Vagina (tissue), 2 donors: ENCODE data around the gene RPS6KC1. TPM values are rescaled to one million over a fixed set of nuclear protein-coding genes. Genes with fewer than 3 reads are reported as not detected.

ENCODE experiments used
- DNase-seq, 2 donors: peaks; one replicate each; pipeline ENCODE4 v3.0.0-alpha.2; 2017; ENCODE audit errors: extremely low spot score in 2 of 2
- H3K27ac ChIP-seq: fragments of 200-600 bp; sonication (generic); one replicate; pipeline ENCODE4 v1.5.1; 2019
- H3K27me3 ChIP-seq: fragments of 200-600 bp; sonication (generic); one replicate; pipeline ENCODE4 v1.5.1; 2019
- H3K36me3 ChIP-seq, 2 donors: fragments of 200-600 bp; sonication (generic); one replicate each; pipeline ENCODE4 v1.5.1; 2017 to 2019
- H3K4me1 ChIP-seq: fragments of 200-600 bp; sonication (generic); one replicate; pipeline ENCODE4 v1.5.1; 2019
- H3K4me3 ChIP-seq, 2 donors: fragments of 200-600 bp; sonication (generic); 1 replicate in 1 of 2; 2 replicates in 1 of 2; pipeline ENCODE4 v1.5.1; 2016 to 2019
- H3K9me3 ChIP-seq: fragments of 200-600 bp; sonication (generic); one replicate; pipeline ENCODE4 v1.5.1; 2019
- POLR2A ChIP-seq, 2 donors: fragments of 450-650 bp; IDR thresholded peaks; one replicate each; pipeline ENCODE4 v1.6.1; 2017; ENCODE audit warnings: antibody characterized with exemption in 2 of 2, mild to moderate bottlenecking in 2 of 2, moderate library complexity in 2 of 2
- POLR2AphosphoS5 ChIP-seq, 2 donors: sonication (generic); formaldehyde crosslinking; IDR thresholded peaks; one replicate each; pipeline ENCODE4 v1.9.0; 2017; ENCODE audit warnings: antibody characterized with exemption in 2 of 2, mild to moderate bottlenecking in 2 of 2, low read depth in 1 of 2; ENCODE audit not compliant: insufficient read depth in 1 of 2
- intact Hi-C: fragments of 100-400 bp; cut with DNase I; formaldehyde crosslinking; loops from one replicate; pipeline ENCODE4 v1.15.1; 2023
- total RNA-seq: library from RNA; depleted of rRNA; stranded (reverse); fragments of >200 nt; gene quantifications from one replicate; pipeline ENCODE4 v1.2.3, GENCODE V29; 2016
- TF ChIP-seq, protein P1 (sequence below), 3 experiments: fragments of 450-650 bp in 2 of 3; fragments of 200-600 bp in 1 of 3; sonication (generic) in 1 of 3; IDR thresholded peaks; one replicate each; pipeline ENCODE4 v1.5.1; 2017 to 2019; ENCODE audit warnings: antibody characterized with exemption in 3 of 3, mild to moderate bottlenecking in 2 of 3, moderate library complexity in 2 of 3

RPS6KC1 gene
- total RNA-seq, 1 donor from 2014 or later: 14.2 TPM

DNA sequence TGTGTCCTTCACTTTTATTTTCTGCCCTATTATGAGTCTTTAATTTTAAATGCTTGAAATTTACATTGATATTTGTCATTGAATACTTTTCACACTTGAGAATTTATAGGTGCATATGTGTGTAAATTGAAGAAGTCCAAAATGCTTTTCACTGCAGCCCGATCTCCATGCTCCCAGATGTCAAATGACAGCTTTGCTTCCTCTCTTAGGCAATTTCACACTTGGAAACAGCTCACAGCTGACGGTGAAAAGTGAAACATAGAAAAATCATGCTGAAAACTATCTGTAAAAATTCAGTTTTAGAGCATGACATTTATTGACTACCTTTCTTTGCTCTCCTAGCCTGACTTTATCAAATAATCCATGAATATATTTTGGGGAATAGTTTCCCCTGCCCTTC, 196.0 kb downstream of the RPS6KC1 start:
- DNase-seq: no peak
- no peaks in the 10 kb centered on the region for H3K36me3 ChIP-seq
- H3K9me3 ChIP-seq: no peaks in the 10 kb centered on the region
- TF ChIP-seq, protein P1, sequence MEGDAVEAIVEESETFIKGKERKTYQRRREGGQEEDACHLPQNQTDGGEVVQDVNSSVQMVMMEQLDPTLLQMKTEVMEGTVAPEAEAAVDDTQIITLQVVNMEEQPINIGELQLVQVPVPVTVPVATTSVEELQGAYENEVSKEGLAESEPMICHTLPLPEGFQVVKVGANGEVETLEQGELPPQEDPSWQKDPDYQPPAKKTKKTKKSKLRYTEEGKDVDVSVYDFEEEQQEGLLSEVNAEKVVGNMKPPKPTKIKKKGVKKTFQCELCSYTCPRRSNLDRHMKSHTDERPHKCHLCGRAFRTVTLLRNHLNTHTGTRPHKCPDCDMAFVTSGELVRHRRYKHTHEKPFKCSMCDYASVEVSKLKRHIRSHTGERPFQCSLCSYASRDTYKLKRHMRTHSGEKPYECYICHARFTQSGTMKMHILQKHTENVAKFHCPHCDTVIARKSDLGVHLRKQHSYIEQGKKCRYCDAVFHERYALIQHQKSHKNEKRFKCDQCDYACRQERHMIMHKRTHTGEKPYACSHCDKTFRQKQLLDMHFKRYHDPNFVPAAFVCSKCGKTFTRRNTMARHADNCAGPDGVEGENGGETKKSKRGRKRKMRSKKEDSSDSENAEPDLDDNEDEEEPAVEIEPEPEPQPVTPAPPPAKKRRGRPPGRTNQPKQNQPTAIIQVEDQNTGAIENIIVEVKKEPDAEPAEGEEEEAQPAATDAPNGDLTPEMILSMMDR (IDR thresholded peaks at IDR 0.05): no peak
- no peak for TF ChIP-seq POLR2AphosphoS5 (IDR thresholded peaks at IDR 0.05; ENCODE audit: insufficient read depth in 1 of 2, low read depth in 1 of 2)
- TF ChIP-seq POLR2A (IDR thresholded peaks at IDR 0.05): no peak
- intact Hi-C loops: no loop called here
- no peaks in the 10 kb centered on the region for H3K27me3 ChIP-seq
- H3K27ac ChIP-seq: no peak overlapping the region
- no peaks in the 10 kb centered on the region for H3K4me1 ChIP-seq
- H3K4me3 ChIP-seq: no peak overlapping the region

DNA sequence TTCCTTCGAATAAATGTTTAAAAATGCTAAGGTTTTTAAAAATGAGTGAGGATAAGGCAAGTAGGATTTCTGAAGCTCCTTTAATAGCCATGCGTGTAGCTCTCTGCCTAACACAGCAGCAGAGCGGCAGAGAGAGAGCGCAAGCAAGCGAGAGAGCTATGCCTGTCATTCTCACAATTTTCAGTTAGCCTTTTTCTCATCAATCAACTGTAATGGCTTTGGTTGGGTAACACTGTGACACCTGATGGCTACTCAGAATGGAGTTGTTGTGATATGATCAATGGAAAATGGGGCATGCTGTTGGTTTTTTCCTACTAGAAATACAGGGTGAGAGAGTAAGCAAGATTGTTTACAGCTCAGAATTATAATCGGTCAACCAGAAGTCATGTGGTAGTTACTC, 198.4 kb downstream of the RPS6KC1 start:
- no peak for TF ChIP-seq POLR2AphosphoS5 (IDR thresholded peaks at IDR 0.05; ENCODE audit: insufficient read depth in 1 of 2, low read depth in 1 of 2)
- TF ChIP-seq, protein P1 (IDR thresholded peaks at IDR 0.05): no peak
- TF ChIP-seq POLR2A (IDR thresholded peaks at IDR 0.05): no peak
- H3K9me3 ChIP-seq: no peaks in the 10 kb centered on the region
- intact Hi-C loops: no loop called here

DNA sequence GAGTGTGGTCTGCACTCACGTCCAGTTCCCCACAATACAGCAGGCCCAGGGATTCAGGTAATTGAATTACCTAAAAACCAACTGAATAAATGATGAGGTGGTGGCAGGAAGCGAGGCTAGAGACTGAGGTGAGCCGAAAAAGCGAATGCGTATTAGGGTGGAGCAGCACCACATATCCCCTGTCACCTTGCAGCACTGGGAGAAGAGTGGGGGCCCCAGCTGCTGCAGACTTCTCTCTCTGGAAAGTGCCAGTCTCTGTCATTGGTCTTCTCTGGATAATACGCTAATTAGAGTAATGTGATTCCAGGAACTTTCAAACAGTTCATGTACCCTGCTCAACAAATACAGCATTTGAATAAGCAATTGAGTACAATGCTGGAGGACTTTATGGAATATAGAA, 199.0 kb downstream of the RPS6KC1 start:
- Histone ChIP-seq H3K27me3 (no peaks in the 10 kb centered on the region), H3K27ac (no peak overlapping the region), H3K4me1 (no peaks in the 10 kb centered on the region), H3K4me3 (no peak overlapping the region), H3K36me3 (no peaks in the 10 kb centered on the region), H3K9me3 (no peaks in the 10 kb centered on the region)
- DNase-seq: no peak
- intact Hi-C loops: no loop called here
- TF ChIP-seq, protein P1 (IDR thresholded peaks at IDR 0.05): no peak
- TF ChIP-seq POLR2AphosphoS5 (IDR thresholded peaks at IDR 0.05; ENCODE audit: insufficient read depth in 1 of 2, low read depth in 1 of 2) (no peak), POLR2A (IDR thresholded peaks at IDR 0.05) (no peak)

More for the DNA sequence above, 198.4 kb downstream of the RPS6KC1 start:
- no peaks in the 10 kb centered on the region for H3K4me1 ChIP-seq
- H3K27ac ChIP-seq: no peak overlapping the region
- no peak for DNase-seq
- H3K4me3 ChIP-seq: no peak overlapping the region
- no peaks in the 10 kb centered on the region for H3K36me3 ChIP-seq
- H3K27me3 ChIP-seq: no peaks in the 10 kb centered on the region

DNA sequence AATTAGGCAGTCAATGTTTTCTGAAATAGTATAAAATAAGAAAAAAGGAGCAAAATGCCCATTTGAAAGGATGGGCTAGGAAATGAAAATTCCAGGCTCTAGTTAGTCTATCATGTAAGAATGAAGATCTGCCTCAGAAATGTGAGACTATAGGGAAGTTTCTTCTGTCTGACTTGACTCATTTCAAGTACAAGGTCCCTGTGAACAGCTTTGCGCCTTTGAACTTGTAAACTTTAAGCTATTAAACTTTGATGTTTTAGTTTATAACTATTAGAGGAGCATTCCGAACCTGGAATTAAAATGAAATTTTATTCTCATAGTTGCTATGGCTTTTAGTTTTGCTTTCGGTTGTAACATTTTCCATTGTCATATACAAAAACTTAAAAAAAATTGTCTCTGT, 199.4 kb downstream of the RPS6KC1 start:
- H3K9me3 ChIP-seq: no peaks in the 10 kb centered on the region
- H3K4me3 ChIP-seq: no peak overlapping the region
- H3K4me1 ChIP-seq: no peaks in the 10 kb centered on the region
- no peaks in the 10 kb centered on the region for H3K27me3 ChIP-seq
- intact Hi-C loops: no loop called here
- no peak overlapping the region for H3K27ac ChIP-seq
- TF ChIP-seq, protein P1 (IDR thresholded peaks at IDR 0.05): no peak
- TF ChIP-seq POLR2AphosphoS5 (IDR thresholded peaks at IDR 0.05; ENCODE audit: insufficient read depth in 1 of 2, low read depth in 1 of 2): no peak
- no peak for DNase-seq
- no peaks in the 10 kb centered on the region for H3K36me3 ChIP-seq

DNA sequence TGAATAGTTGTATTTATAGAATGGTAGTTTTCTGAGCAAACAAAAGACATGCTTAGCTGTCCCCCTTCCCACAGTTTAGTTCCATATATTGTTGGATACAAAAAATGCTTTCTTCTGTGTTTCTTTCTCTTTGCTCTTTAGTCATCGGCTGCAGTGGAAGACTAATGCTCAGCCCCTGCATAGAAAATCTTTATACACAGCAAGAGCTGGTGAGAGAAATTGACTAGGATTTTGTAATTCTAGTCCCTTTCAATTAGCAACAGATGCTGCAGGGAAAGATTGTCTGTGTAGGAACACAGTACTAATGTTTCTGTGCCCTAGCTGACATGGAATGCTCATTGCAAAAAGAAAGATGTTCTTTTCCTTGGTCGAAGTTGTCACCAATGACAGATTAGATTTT, 200.9 kb downstream of the RPS6KC1 start:
- intact Hi-C loops: no loop called here
- no peaks in the 10 kb centered on the region for H3K27me3 ChIP-seq
- TF ChIP-seq POLR2AphosphoS5 (IDR thresholded peaks at IDR 0.05; ENCODE audit: insufficient read depth in 1 of 2, low read depth in 1 of 2): no peak
- TF ChIP-seq POLR2A (IDR thresholded peaks at IDR 0.05): no peak
- TF ChIP-seq, protein P1 (IDR thresholded peaks at IDR 0.05): no peak

More for the DNA sequence above, 200.9 kb downstream of the RPS6KC1 start:
- Histone ChIP-seq H3K4me1 (no peaks in the 10 kb centered on the region), H3K9me3 (no peaks in the 10 kb centered on the region), H3K27ac (no peak overlapping the region), H3K36me3 (no peaks in the 10 kb centered on the region), H3K4me3 (no peak overlapping the region)
- no peak for DNase-seq
